H1 (cell line): ENCODE results near the gene RNGTT. TPM values are rescaled to one million over a fixed set of nuclear protein-coding genes. Genes with fewer than 3 reads are reported as not detected.

Source experiments
- CTCF ChIA-PET: fragments of 300-600 bp; sonication (Branson Sonifier 250); formaldehyde crosslinking; loops from one replicate; lab custom pipeline; 2021; ENCODE audit not compliant: partially characterized antibody; lab: Charles Lee
- POLR2A ChIA-PET: fragments of 300-600 bp; sonication (Branson Sonifier 250); formaldehyde crosslinking; loops from one replicate; lab custom pipeline; 2021; ENCODE audit warnings: inconsistent platforms; ENCODE audit not compliant: partially characterized antibody; lab: Charles Lee
- DNase-seq, 2 experiments: peaks; one replicate each; pipeline versions ENCODE4 v3.0.0 to v3.0.0-alpha.2; 2010 to 2022; ENCODE audit warnings: low spot score in 2 of 2, low read depth in 1 of 2, mixed read lengths in 1 of 2
- FAIRE-seq: peaks from 2 replicates; lab custom pipeline; 2011; peaks lifted over from hg19 to GRCh38; lab: Jason Lieb, UNC
- H2AFZ ChIP-seq: 2 replicates; pipeline ENCODE4 v1.8.1; 2012; ENCODE audit warnings: low read length, inconsistent platforms
- H2AK5ac ChIP-seq: 2 replicates; pipeline ENCODE4 v1.6.1; 2013; ENCODE audit warnings: low read depth, low read length
- H2BK120ac ChIP-seq: replicated peaks from 2 replicates; pipeline ENCODE3; 2013; ENCODE audit warnings: low read depth, low read length, inconsistent platforms
- H2BK12ac ChIP-seq: 2 replicates; pipeline ENCODE4 v1.6.1; 2013; ENCODE audit warnings: low read depth, low read length
- H2BK15ac ChIP-seq: 2 replicates; pipeline ENCODE4 v1.6.1; 2013; ENCODE audit warnings: low read length
- H2BK20ac ChIP-seq: 2 replicates; pipeline ENCODE4 v1.6.1; 2013; ENCODE audit warnings: low read length
- H2BK5ac ChIP-seq: 2 replicates; pipeline ENCODE4 v1.6.1; 2013; ENCODE audit warnings: low read depth, low read length
- H3K14ac ChIP-seq: 2 replicates; pipeline ENCODE4 v1.6.1; 2013; ENCODE audit warnings: inconsistent platforms; ENCODE audit not compliant: insufficient read length
- H3K18ac ChIP-seq: 2 replicates; pipeline ENCODE4 v1.6.1; 2013; ENCODE audit warnings: low read length; ENCODE audit errors: extremely low read depth
- H3K23ac ChIP-seq: 2 replicates; pipeline ENCODE4 v1.6.1; 2013; ENCODE audit warnings: inconsistent platforms; ENCODE audit not compliant: insufficient read length
- H3K23me2 ChIP-seq: 2 replicates; pipeline ENCODE4 v1.6.1; 2013; ENCODE audit warnings: low read depth, low read length
- H3K27ac ChIP-seq: 2 replicates; pipeline ENCODE4 v1.6.1; 2011; ENCODE audit warnings: low read depth, low read length, inconsistent platforms
- H3K27me3 ChIP-seq, 4 experiments: replicated peaks in 1 of 4; 1 replicate in 1 of 4; 2 replicates in 3 of 4; pipeline versions ENCODE4 v1.6.1 to v1.8.1; 2011 to 2013; ENCODE audit warnings: low read length in 3 of 4, mild to moderate bottlenecking in 3 of 4, inconsistent platforms in 2 of 4, mixed read lengths in 2 of 4, moderate library complexity in 1 of 4; ENCODE audit not compliant: control insufficient read depth in 3 of 4, insufficient read depth in 3 of 4; ENCODE audit errors: extremely low read depth in 1 of 4
- H3K36me3 ChIP-seq, 4 experiments: 2 replicates each; pipeline versions ENCODE4 v1.6.1 to v1.8.1; 2011 to 2013; ENCODE audit warnings: mild to moderate bottlenecking in 4 of 4, low read length in 3 of 4, moderate library complexity in 2 of 4, control low read depth in 1 of 4, inconsistent platforms in 1 of 4; ENCODE audit not compliant: insufficient read depth in 4 of 4, control insufficient read depth in 2 of 4
- H3K4ac ChIP-seq: replicated peaks from 2 replicates; pipeline ENCODE3; 2013; ENCODE audit warnings: low read length, low read depth, mixed read lengths, inconsistent platforms; ENCODE audit not compliant: insufficient read length
- H3K4me1 ChIP-seq, 4 experiments: replicated peaks in 1 of 4; 1 replicate in 1 of 4; 2 replicates in 3 of 4; pipeline versions ENCODE4 v1.6.1 to v1.8.1; 2011 to 2013; ENCODE audit warnings: low read length in 3 of 4, inconsistent platforms in 2 of 4, mixed read lengths in 1 of 4; ENCODE audit not compliant: insufficient read depth in 4 of 4, control insufficient read depth in 3 of 4
- H3K4me2 ChIP-seq, 2 experiments: 2 replicates each; pipeline versions ENCODE4 v1.6.1 to v1.8.1; 2011 to 2013; ENCODE audit warnings: low read depth in 2 of 2, low read length in 2 of 2, control low read depth in 1 of 2, inconsistent platforms in 1 of 2, mild to moderate bottlenecking in 1 of 2; ENCODE audit not compliant: insufficient read depth in 1 of 2
- H3K4me3 ChIP-seq, 4 experiments: fragments of 200-600, 300-600 bp in 1 of 4; sonication (generic), shearing (Covaris generic), sonication (Bioruptor Twin) in 1 of 4; 2 replicates each; pipeline versions ENCODE4 v1.5.1 to v1.8.1; 2011 to 2016; ENCODE audit warnings: low read length in 4 of 4, low read depth in 3 of 4, control low read depth in 2 of 4, inconsistent platforms in 2 of 4, mild to moderate bottlenecking in 2 of 4, mixed read lengths in 1 of 4, moderate library complexity in 1 of 4; ENCODE audit not compliant: insufficient read depth in 2 of 4; ENCODE audit errors: extremely low read depth in 1 of 4
- H3K56ac ChIP-seq: replicated peaks from 2 replicates; pipeline ENCODE3; 2013; ENCODE audit warnings: low read depth, mild to moderate bottlenecking, mixed read lengths, low read length, inconsistent platforms; ENCODE audit not compliant: insufficient read length
- H3K79me1 ChIP-seq: 2 replicates; pipeline ENCODE4 v1.6.1; 2013; ENCODE audit warnings: low read depth, low read length, control low read depth
- H3K79me2 ChIP-seq, 2 experiments: 2 replicates each; pipeline versions ENCODE4 v1.6.1 to v1.8.1; 2012 to 2013; ENCODE audit warnings: low read length in 2 of 2, mild to moderate bottlenecking in 2 of 2, inconsistent platforms in 1 of 2; ENCODE audit not compliant: insufficient read depth in 2 of 2, control insufficient read depth in 1 of 2
- H3K9ac ChIP-seq, 4 experiments: replicated peaks in 1 of 4; 1 replicate in 1 of 4; 2 replicates in 3 of 4; pipeline versions ENCODE4 v1.6.1 to v1.8.1; 2011 to 2013; ENCODE audit warnings: low read depth in 3 of 4, low read length in 3 of 4, control low read depth in 2 of 4, mild to moderate bottlenecking in 2 of 4, moderate library complexity in 2 of 4, inconsistent platforms in 1 of 4; ENCODE audit errors: extremely low read depth in 1 of 4
- H3K9me3 ChIP-seq, 2 experiments: 2 replicates each; pipeline versions ENCODE4 v1.6.1 to v1.8.1; 2012 to 2013; ENCODE audit warnings: mild to moderate bottlenecking in 2 of 2, moderate library complexity in 2 of 2, control low read depth in 1 of 2, inconsistent platforms in 1 of 2, low read depth in 1 of 2, low read length in 1 of 2, mixed read lengths in 1 of 2; ENCODE audit not compliant: insufficient read depth in 2 of 2
- H4K20me1 ChIP-seq, 2 experiments: replicated peaks in 1 of 2; 2 replicates each; pipeline versions ENCODE3 to v1.8.1; 2011 to 2013; ENCODE audit warnings: inconsistent platforms in 2 of 2, low read length in 2 of 2, mild to moderate bottlenecking in 1 of 2; ENCODE audit not compliant: insufficient read depth in 2 of 2, control insufficient read depth in 1 of 2
- H4K5ac ChIP-seq: 2 replicates; pipeline ENCODE4 v1.6.1; 2013; ENCODE audit warnings: low read length, low read depth, mixed read lengths, inconsistent platforms; ENCODE audit not compliant: insufficient read length
- H4K8ac ChIP-seq: 2 replicates; pipeline ENCODE4 v1.8.0; 2013; ENCODE audit warnings: mild to moderate bottlenecking, moderate library complexity, low read length, inconsistent platforms; ENCODE audit not compliant: insufficient read depth; ENCODE audit errors: extremely low read depth
- H4K91ac ChIP-seq: replicated peaks from 2 replicates; pipeline ENCODE3; 2013; ENCODE audit warnings: low read length, mixed read lengths, inconsistent platforms; ENCODE audit not compliant: insufficient read length
- CEBPB ChIP-seq: IDR thresholded peaks from 2 replicates; pipeline ENCODE4 v1.6.1; 2012; ENCODE audit warnings: low read depth, low read length
- EP300 ChIP-seq, 2 experiments: IDR thresholded peaks; 1 replicate in 1 of 2; 2 replicates in 1 of 2; pipeline ENCODE4 v1.6.1; 2011 to 2012; ENCODE audit warnings: low read depth in 2 of 2, low read length in 2 of 2, mild to moderate bottlenecking in 2 of 2, borderline replicate concordance in 1 of 2, inconsistent platforms in 1 of 2, moderate library complexity in 1 of 2
- JUND ChIP-seq: IDR thresholded peaks from 2 replicates; pipeline ENCODE4 v1.6.1; 2011; ENCODE audit warnings: mild to moderate bottlenecking, improper control_type of control experiment, low read length
- YY1 ChIP-seq: IDR thresholded peaks from 2 replicates; pipeline ENCODE4 v1.6.1; 2011; ENCODE audit warnings: low read depth, mild to moderate bottlenecking, low read length
- WGBS, 2 experiments: shearing (Covaris generic) in 1 of 2; methylation state at CpG; one replicate each; pipeline versions ENCODE4 v1.1.6 to v1.1.7; 2013 to 2015; ENCODE audit warnings: low lambda C conversion rate in 2 of 2, mixed read lengths in 2 of 2, inconsistent platforms in 1 of 2, low coverage in 1 of 2, missing lambda C conversion rate in 1 of 2; ENCODE audit not compliant: insufficient replicate concordance in 2 of 2, insufficient coverage in 1 of 2, insufficient read length in 1 of 2; ENCODE audit errors: extremely low coverage in 1 of 2, missing lambda C conversion rate in 1 of 2; 5-methylcytosine and 5-hydroxymethylcytosine counted together
- polyA plus RNA-seq, 7 experiments: library from polyadenylated mRNA; depleted of rRNA in 3 of 7; stranded (reverse) in 5 of 7; unstranded in 2 of 7; fragments of >200 nt in 5 of 7; fragments of 200-250 nt in 2 of 7; gene quantifications; 1 replicate in 5 of 7; 2 replicates in 1 of 7; 4 replicates in 1 of 7; pipeline versions ENCODE4 v1.2.1 to v1.2.3, GENCODE V29; 2011 to 2013; ENCODE audit warnings: missing spikeins in 2 of 7, mixed read lengths in 2 of 7
- total RNA-seq: library from RNA; stranded (reverse); fragmentation: NEBNext Ultra II Directional; extraction: Animal tissue kit (Norgen Biotek cat#: 25700); gene quantifications from 2 replicates; pipeline ENCODE4 v1.2.1, GENCODE V29; 2021
- TF ChIP-seq, protein P1 (sequence below): IDR thresholded peaks from 2 replicates; pipeline ENCODE4 v1.6.1; 2011; ENCODE audit warnings: low read length, improper control_type of control experiment

RNGTT gene
- total and polyA plus RNA-seq, 2 of the 8 experiments (the other 6 are each of a cell fraction or from before 2014, with no cell fraction given) = 3.6 to 21.2 TPM

DNA sequence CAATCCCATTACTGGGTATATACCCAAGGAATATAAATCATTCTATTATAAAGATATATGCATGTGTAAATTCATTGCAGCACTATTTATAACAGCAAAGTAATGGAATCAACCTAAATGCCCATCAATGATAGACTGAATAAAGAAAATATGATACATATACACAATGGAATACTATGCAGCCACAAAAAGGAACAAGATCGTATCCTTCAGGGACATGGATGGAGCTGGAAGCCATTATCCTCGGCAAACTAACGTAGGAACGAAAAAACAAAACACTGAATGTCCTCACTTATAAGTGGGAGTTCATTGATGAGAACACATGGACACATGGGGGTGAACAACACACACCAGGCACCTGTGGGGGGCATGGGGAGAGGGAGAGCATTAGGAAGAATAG lies 156.7 kb downstream of the RNGTT start:
- no peak overlapping the region for H3K23ac ChIP-seq
- no peak overlapping the region for H3K4me2 ChIP-seq
- no peaks in the 10 kb centered on the region for H3K27me3 ChIP-seq
- H4K20me1 ChIP-seq = no peaks in the 10 kb centered on the region
- H3K79me1 ChIP-seq = no peaks in the 10 kb centered on the region
- no peak overlapping the region for H3K4me3 ChIP-seq
- WGBS, 2 experiments = 91% methylated on average over 4 of the region's 4 CpGs; no CpG with 5 or more reads in 1 of the 2 experiments
- no peak overlapping the region for H3K56ac ChIP-seq
- H3K18ac ChIP-seq = no peak overlapping the region
- no peaks in the 10 kb centered on the region; a peak in 1 of 8 replicates for H3K36me3 ChIP-seq
- H3K14ac ChIP-seq = no peak overlapping the region
- no peak for DNase-seq
- H3K79me2 ChIP-seq = no peaks in the 10 kb centered on the region
- H2BK15ac ChIP-seq = no peak overlapping the region
- H4K8ac ChIP-seq = no peak overlapping the region
- no peak overlapping the region for H3K4ac ChIP-seq
- H2BK12ac ChIP-seq = no peak overlapping the region
- H4K5ac ChIP-seq = no peak overlapping the region
- no peak for FAIRE-seq
- no peak overlapping the region for H2AK5ac ChIP-seq
- H3K23me2 ChIP-seq = no peaks in the 10 kb centered on the region
- H2BK20ac ChIP-seq = no peak overlapping the region
- POLR2A ChIA-PET = no interaction called here
- peaks cover 3 to 5% of the 10 kb centered on the region in 2 experiments; a peak in 1 of 4 replicates for H3K9me3 ChIP-seq
- no peak overlapping the region for H2AFZ ChIP-seq
- CTCF ChIA-PET = no interaction called here
- H3K4me1 ChIP-seq = no peaks in the 10 kb centered on the region
- H4K91ac ChIP-seq = no peak overlapping the region
- H3K9ac ChIP-seq = no peak overlapping the region
- TF ChIP-seq EP300 (IDR thresholded peaks at IDR 0.05; ENCODE audit: borderline replicate concordance in 1 of 2, low read depth in 2 of 2, low read length in 2 of 2) (no peak), YY1 (no peak), JUND (no peak), CEBPB (no peak)
- TF ChIP-seq, protein P1, sequence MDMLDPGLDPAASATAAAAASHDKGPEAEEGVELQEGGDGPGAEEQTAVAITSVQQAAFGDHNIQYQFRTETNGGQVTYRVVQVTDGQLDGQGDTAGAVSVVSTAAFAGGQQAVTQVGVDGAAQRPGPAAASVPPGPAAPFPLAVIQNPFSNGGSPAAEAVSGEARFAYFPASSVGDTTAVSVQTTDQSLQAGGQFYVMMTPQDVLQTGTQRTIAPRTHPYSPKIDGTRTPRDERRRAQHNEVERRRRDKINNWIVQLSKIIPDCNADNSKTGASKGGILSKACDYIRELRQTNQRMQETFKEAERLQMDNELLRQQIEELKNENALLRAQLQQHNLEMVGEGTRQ = no peak
- no peak overlapping the region for H3K27ac ChIP-seq
- no peak overlapping the region for H2BK120ac ChIP-seq
- no peak overlapping the region for H2BK5ac ChIP-seq
